ENCODE data around the gene RASA4B.

DNA sequence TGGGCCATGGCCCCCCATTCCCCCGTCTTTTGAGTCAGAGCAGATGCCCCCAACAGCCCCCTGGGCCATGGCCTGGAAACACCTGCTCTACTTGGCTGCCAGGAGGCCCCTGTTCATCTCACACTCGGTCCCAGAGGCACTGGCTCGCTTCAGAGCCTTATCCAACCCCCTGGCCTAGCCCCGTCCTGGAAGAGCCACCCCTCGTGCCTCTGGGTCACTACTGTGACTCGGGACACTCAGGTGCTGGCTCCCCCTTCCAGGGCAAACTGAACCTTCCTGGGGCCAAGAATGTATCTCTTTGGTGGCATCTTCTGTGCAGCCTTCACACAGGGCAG, 45.8 kb downstream of the RASA4B start:
- no peak for TF ChIP-seq EZH2phosphoT487 (IDR thresholded peaks at IDR 0.05; ENCODE audit: insufficient read depth, low read depth)
- TF ChIP-seq EZH2 (IDR thresholded peaks at IDR 0.05; ENCODE audit: insufficient read depth, poor library complexity, severe bottlenecking): no peak
